Stimulated activated CD4-positive, alpha-beta T cell treated with anti-CD3 and anti-CD28 coated beads, TNF-alpha, amount 100 ng/mL, for 4 hours (primary cell): ENCODE results near the gene TIGAR.

ENCODE experiments used
- DNase-seq, 3 experiments: peaks; one replicate each; pipeline ENCODE4 v3.0.0-alpha.2; 2020; ENCODE audit warnings: low read depth in 3 of 3

The TIGAR gene

GRCh38 chr12:4282892-4283511 is 38.0 kb upstream of the TIGAR start:
- no peak for DNase-seq

GRCh38 chr12:4283512-4284255 is 37.3 kb upstream of the TIGAR start:
- DNase-seq, result no peak

DNA sequence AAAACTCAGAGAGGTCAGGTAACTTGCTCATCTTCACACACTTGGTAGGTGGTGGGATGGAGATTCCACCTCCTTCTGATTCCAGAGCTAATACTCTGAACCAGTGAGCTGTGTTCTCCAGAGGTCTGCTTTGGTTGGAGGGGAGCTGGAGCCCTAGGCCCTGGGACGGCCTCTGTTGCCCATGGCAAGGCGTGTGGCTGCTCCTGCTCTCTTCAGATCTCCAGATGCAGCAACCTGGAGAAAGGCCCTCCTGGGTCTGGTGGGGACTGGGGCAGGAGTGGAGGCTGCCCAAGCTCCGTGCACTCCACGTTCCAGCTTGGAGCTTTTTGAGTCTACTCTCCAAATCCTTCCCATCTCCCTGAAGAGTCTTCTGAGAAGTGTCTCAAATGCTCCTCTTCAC is 36.7 kb upstream of the TIGAR start:
- DNase-seq, result no peak

GRCh38 chr12:4285070-4285469 is 35.9 kb upstream of the TIGAR start:
- DNase-seq, result no peak

- DNase-seq, result no peak
Measured at GRCh38 chr12:4286228-4286627, 34.8 kb upstream of the TIGAR start.

DNA sequence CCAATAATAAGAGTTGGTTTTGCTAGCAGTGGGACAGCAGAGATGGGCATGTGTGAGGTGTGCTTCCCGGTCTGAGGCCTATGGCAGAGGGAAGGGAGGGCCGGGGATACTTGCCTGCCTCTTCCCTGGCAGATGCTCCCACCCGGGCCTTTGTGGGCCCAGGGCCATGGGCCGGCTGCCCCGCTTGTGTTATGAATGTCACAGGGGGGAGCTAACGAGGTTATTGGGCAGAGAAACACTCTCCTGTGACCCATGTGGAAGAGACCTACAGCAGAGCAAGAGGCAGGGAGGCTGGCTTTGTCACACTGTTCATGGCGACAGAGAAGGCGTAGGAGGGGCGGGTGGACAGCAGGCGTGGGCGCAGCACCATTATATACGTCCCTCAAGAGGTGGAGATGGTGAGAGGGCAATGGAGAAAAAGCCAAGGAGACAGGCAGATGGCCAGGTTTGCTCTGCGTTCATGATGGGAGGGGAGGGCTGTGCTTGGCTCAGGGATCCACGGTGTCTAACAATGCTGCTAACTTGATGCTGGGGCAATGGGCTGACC is 34.2 kb upstream of the TIGAR start:
- no peak for DNase-seq

- no peak for DNase-seq
Measured at GRCh38 chr12:4287325-4288211, 33.4 kb upstream of the TIGAR start.

- DNase-seq, result no peak
Measured at GRCh38 chr12:4288296-4289131, 32.5 kb upstream of the TIGAR start.

GRCh38 chr12:4289231-4289878 is 31.7 kb upstream of the TIGAR start:
- no peak for DNase-seq

GRCh38 chr12:4289998-4290790 is 30.8 kb upstream of the TIGAR start:
- no peak for DNase-seq

DNA sequence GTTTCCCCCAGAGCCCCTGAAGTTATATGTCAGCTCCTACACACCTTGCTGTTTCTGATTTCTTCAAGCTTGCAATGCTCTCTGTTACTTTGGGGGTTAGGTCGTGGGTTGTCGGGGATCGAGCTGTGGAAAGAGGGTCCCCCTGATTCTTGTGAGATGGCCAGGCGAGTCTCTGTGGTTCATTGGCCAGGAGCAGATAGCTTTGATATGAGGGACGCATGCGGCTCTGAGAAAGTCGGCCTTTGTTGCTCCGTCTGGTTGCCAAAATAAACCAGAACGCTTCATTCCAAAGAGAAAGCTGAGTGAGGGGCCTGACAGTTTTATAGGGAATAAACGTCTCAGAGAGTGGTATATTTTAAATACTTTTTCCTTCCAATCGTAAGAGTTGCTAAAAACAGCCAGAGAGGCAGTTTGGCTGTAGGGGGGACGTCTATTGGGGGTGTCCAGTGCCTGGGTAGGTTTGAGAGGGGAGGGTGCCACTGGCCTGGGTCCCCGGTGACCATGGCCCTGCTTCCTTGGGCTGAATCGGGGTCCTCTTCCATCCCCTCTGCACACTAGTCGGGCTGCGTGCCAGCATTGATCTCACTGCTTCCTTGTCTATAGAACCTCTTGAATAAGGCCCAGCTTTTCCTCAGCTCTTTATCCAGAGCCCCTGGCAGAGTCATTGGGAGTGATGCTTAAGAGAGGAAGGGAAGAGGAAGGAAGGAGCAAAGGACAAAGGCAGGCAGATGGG is 28.5 kb upstream of the TIGAR start:
- no peak for DNase-seq

DNA sequence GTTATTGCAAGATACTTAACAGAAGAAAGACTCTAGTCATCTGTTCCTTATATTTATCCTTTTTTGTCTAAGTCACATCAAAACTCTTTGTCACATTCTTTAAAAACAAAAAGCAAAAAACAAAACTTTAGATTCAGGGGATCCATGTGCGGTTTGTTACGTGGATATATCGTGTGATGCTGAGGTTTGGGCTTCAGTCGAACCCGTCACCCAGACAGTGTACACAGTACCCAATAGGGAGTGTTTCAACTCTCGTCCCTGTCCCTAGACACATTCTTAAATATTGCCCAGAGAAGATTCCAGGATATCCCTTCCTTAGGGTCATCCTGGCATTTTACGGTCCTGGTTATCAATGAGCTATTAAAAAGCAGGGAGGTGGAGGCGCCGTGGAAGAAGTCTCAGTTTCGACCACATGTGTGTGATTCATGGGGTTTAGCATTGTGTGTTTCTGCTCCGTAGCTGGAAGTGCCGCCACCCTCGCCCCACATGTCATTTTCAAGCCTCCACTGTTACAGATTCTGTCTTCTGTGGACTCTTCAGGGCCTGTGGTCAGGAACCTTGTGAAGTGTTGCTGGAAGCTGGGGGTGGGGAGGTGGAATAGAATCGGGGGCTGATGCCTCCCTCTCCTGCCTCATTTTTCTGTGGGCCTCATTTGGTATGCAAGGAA is 27.6 kb upstream of the TIGAR start:
- no peak for DNase-seq

- no peak for DNase-seq
Measured at GRCh38 chr12:4293966-4294505, 27.0 kb upstream of the TIGAR start.

- DNase-seq, result no peak
Measured at GRCh38 chr12:4296751-4297150, 24.3 kb upstream of the TIGAR start.

GRCh38 chr12:4297617-4298016 is 23.4 kb upstream of the TIGAR start:
- no peak for DNase-seq

- DNase-seq, result no peak
Measured at GRCh38 chr12:4300883-4301282, 20.1 kb upstream of the TIGAR start.

DNA sequence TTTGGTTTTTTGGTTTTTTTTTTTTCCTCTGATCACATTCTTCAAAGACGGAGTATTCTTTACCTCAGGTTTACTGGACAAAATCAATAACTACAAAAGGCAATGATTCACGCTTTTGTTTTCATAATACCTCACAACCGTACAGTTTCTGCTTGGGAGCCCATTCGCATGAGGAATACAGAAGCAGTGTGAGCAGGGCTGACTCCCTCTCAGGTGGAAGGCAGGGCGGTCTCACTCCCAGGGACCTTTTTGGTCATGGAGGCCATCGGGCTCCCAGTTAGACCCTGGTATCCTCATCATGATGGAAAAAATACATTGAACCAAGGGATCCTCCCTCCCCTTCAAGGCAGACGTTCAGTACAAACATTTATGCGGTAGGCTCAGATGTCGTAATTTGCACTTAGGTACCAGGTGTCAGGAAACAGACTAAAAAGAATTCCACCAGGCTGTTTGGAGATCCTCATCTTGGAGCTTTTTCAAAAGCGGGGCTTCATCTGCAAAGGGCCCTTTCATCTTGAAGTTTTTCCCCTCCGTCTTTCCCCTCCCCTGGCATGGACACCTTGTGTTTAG is 19.0 kb upstream of the TIGAR start:
- no peak for DNase-seq

- DNase-seq, result no peak
Measured at GRCh38 chr12:4302881-4303280, 18.1 kb upstream of the TIGAR start.
